NCI-H2081 treated with DMSO at 0.1 percent for 48 hours (cell line): ENCODE results near the gene SGTB.

Experiments
- DNase-seq: peaks from one replicate; lab custom pipeline; 2025; lab: John Stamatoyannopoulos, UW

SGTB gene

GRCh38 chr5:65721720-65722574 lies at the start of gene SGTB, which contains the start of gene NLN:
SGTB (minus strand) TSS chr5:65722109; CDS start chr5:65720807, 1,302 bp downstream.
NLN (plus strand) TSS chr5:65722205; CDS start chr5:65722374, 169 bp downstream.
- DNase-seq = no peak

GRCh38 chr5:65771266-65771665 lies 49.4 kb upstream of the SGTB start:
- no peak for DNase-seq

- DNase-seq = no peak
Observed at GRCh38 chr5:65769539-65769938, 47.6 kb upstream of the SGTB start.

- DNase-seq = no peak
Observed at GRCh38 chr5:65768723-65769346, 46.9 kb upstream of the SGTB start.

GRCh38 chr5:65767565-65767964 lies 45.7 kb upstream of the SGTB start:
- DNase-seq = no peak

- no peak for DNase-seq
Observed at GRCh38 chr5:65766781-65767180, 44.9 kb upstream of the SGTB start.

GRCh38 chr5:65766175-65766574 lies 44.3 kb upstream of the SGTB start:
- DNase-seq = no peak

GRCh38 chr5:65765582-65765981 lies 43.7 kb upstream of the SGTB start:
- DNase-seq = no peak

- DNase-seq = no peak
Observed at GRCh38 chr5:65762234-65762633, 40.3 kb upstream of the SGTB start.

GRCh38 chr5:65760504-65761275 lies 38.8 kb upstream of the SGTB start:
- DNase-seq = peak; percentile 9

- DNase-seq = no peak
Observed at GRCh38 chr5:65758546-65759144, 36.7 kb upstream of the SGTB start.

GRCh38 chr5:65753189-65753588 lies 31.3 kb upstream of the SGTB start:
- no peak for DNase-seq

- no peak for DNase-seq
Observed at GRCh38 chr5:65750938-65751337, 29.0 kb upstream of the SGTB start.

GRCh38 chr5:65749956-65750355 lies 28.0 kb upstream of the SGTB start:
- DNase-seq = no peak

GRCh38 chr5:65749221-65749844 lies 27.4 kb upstream of the SGTB start:
- no peak for DNase-seq

- DNase-seq = no peak
Observed at GRCh38 chr5:65742565-65743231, 20.8 kb upstream of the SGTB start.

- no peak for DNase-seq
Observed at GRCh38 chr5:65739162-65739561, 17.3 kb upstream of the SGTB start.

- no peak for DNase-seq
Observed at GRCh38 chr5:65738305-65738704, 16.4 kb upstream of the SGTB start.

GRCh38 chr5:65737842-65738241 lies 15.9 kb upstream of the SGTB start:
- no peak for DNase-seq

GRCh38 chr5:65736011-65736410 lies 14.1 kb upstream of the SGTB start:
- DNase-seq = no peak

- no peak for DNase-seq
Observed at GRCh38 chr5:65734921-65735320, 13.0 kb upstream of the SGTB start.
